NAMALWA (cell line): ENCODE data around the gene NR2F1-AS1.

Experiments used
- DNase-seq: peaks from one replicate; pipeline ENCODE4 v3.0.0-alpha.2; 2015; ENCODE audit warnings: low spot score

NR2F1-AS1 gene

GRCh38 chr5:93589152-93589828 is 8.3 kb upstream of the NR2F1-AS1 start:
- no peak for DNase-seq

- DNase-seq, result no peak
Measured at GRCh38 chr5:93588352-93589151, 7.5 kb upstream of the NR2F1-AS1 start.

GRCh38 chr5:93587597-93588351 is 6.8 kb upstream of the NR2F1-AS1 start:
- no peak for DNase-seq

- DNase-seq, result peak; percentile 19
Measured at GRCh38 chr5:93586736-93587596, 5.9 kb upstream of the NR2F1-AS1 start.

GRCh38 chr5:93585767-93586385 is 4.9 kb upstream of the NR2F1-AS1 start:
- no peak for DNase-seq

- no peak for DNase-seq
Measured at GRCh38 chr5:93585041-93585766, 4.2 kb upstream of the NR2F1-AS1 start.

GRCh38 chr5:93584596-93585040 is 3.6 kb upstream of the NR2F1-AS1 start:
- no peak for DNase-seq

GRCh38 chr5:93583768-93584595 is 3.0 kb upstream of the NR2F1-AS1 start:
- DNase-seq, result no peak

GRCh38 chr5:93583439-93583767 is 2.4 kb upstream of the NR2F1-AS1 start:
- DNase-seq, result no peak

- peak; percentile 33 for DNase-seq
Measured at GRCh38 chr5:93582677-93583438, 1.8 kb upstream of the NR2F1-AS1 start, which contains the start of gene NR2F1. NR2F1 (plus strand) TSS chr5:93583222; CDS start chr5:93585024, 1,802 bp downstream.

GRCh38 chr5:93582167-93582462 is 1.1 kb upstream of the NR2F1-AS1 start:
- DNase-seq, result peak; percentile 14

GRCh38 chr5:93580063-93580926 is 724 bp downstream of the NR2F1-AS1 start:
- no peak for DNase-seq

GRCh38 chr5:93579692-93580062 is 1.3 kb downstream of the NR2F1-AS1 start:
- DNase-seq, result no peak

- no peak for DNase-seq
Measured at GRCh38 chr5:93578813-93579691, 2.0 kb downstream of the NR2F1-AS1 start.

- no peak for DNase-seq
Measured at GRCh38 chr5:93577854-93578812, 2.9 kb downstream of the NR2F1-AS1 start.
